ENCODE results near the gene ZNF408.
"Not testable (repeated sequence)": the region's sequence is repeated elsewhere in the genome, so short reads cannot be mapped to it uniquely, and the experiment has no call there.

The ZNF408 gene

GRCh38 chr11:46700241-46701077, at the start of gene ZNF408, which contains the start of gene ARHGAP1:
Gene ZNF408 (plus strand): TSS chr11:46701031. CDS start chr11:46701048, 17 bp downstream.
Gene ARHGAP1 (minus strand): TSS chr11:46700619. CDS start chr11:46696107, 4,512 bp downstream.
- peak; percentile 97 for DNase-seq (ENCODE audit: low spot score)

- no peak for DNase-seq (ENCODE audit: low spot score)
Measured at GRCh38 chr11:46655631-46656030, 45.2 kb upstream of the ZNF408 start.

GRCh38 chr11:46657186-46657585, 43.6 kb upstream of the ZNF408 start:
- DNase-seq (ENCODE audit: low spot score), result no peak

- no peak for DNase-seq (ENCODE audit: low spot score)
Measured at GRCh38 chr11:46658259-46658658, 42.6 kb upstream of the ZNF408 start.

GRCh38 chr11:46659908-46660307, 40.9 kb upstream of the ZNF408 start:
- no peak for DNase-seq (ENCODE audit: low spot score)

GRCh38 chr11:46661836-46662235, 39.0 kb upstream of the ZNF408 start:
- DNase-seq (ENCODE audit: low spot score), result no peak

GRCh38 chr11:46662366-46662765, 38.5 kb upstream of the ZNF408 start:
- DNase-seq (ENCODE audit: low spot score), result no peak

GRCh38 chr11:46663277-46663940, 37.4 kb upstream of the ZNF408 start:
- no peak for DNase-seq (ENCODE audit: low spot score)

- DNase-seq (ENCODE audit: low spot score), result no peak
Measured at GRCh38 chr11:46664612-46665011, 36.2 kb upstream of the ZNF408 start.

- no peak for DNase-seq (ENCODE audit: low spot score)
Measured at GRCh38 chr11:46665356-46665755, 35.5 kb upstream of the ZNF408 start.

GRCh38 chr11:46666516-46666915, 34.3 kb upstream of the ZNF408 start:
- DNase-seq (ENCODE audit: low spot score), result no peak

- no peak for DNase-seq (ENCODE audit: low spot score)
Measured at GRCh38 chr11:46667043-46667481, 33.8 kb upstream of the ZNF408 start.

GRCh38 chr11:46668480-46669085, 32.2 kb upstream of the ZNF408 start:
- DNase-seq (ENCODE audit: low spot score), result no peak

GRCh38 chr11:46669711-46670139, 31.1 kb upstream of the ZNF408 start:
- DNase-seq (ENCODE audit: low spot score), result peak; percentile 58

- not testable (repeated sequence) for DNase-seq (ENCODE audit: low spot score)
Measured at GRCh38 chr11:46670521-46670920, 30.3 kb upstream of the ZNF408 start.

GRCh38 chr11:46671958-46672315, 28.9 kb upstream of the ZNF408 start:
- no peak for DNase-seq (ENCODE audit: low spot score)

GRCh38 chr11:46672381-46672839, 28.4 kb upstream of the ZNF408 start:
- DNase-seq (ENCODE audit: low spot score), result no peak

GRCh38 chr11:46673713-46674462, 26.9 kb upstream of the ZNF408 start:
- DNase-seq (ENCODE audit: low spot score), result no peak

- DNase-seq (ENCODE audit: low spot score), result peak; percentile 95
Measured at GRCh38 chr11:46674463-46675287, 26.2 kb upstream of the ZNF408 start.

GRCh38 chr11:46675288-46675851, 25.5 kb upstream of the ZNF408 start:
- DNase-seq (ENCODE audit: low spot score), result no peak

- DNase-seq (ENCODE audit: low spot score), result no peak
Measured at GRCh38 chr11:46675949-46676348, 24.9 kb upstream of the ZNF408 start.

Measured in iPS-NIHi11 (cell line).